Non-pigmented ciliary epithelial cell (primary cell): ENCODE measurements around the gene HDAC4.

Experiments
- DNase-seq: peaks from one replicate; pipeline ENCODE4 v3.0.0-alpha.2; 2010; ENCODE audit warnings: low read depth

Gene HDAC4

DNA sequence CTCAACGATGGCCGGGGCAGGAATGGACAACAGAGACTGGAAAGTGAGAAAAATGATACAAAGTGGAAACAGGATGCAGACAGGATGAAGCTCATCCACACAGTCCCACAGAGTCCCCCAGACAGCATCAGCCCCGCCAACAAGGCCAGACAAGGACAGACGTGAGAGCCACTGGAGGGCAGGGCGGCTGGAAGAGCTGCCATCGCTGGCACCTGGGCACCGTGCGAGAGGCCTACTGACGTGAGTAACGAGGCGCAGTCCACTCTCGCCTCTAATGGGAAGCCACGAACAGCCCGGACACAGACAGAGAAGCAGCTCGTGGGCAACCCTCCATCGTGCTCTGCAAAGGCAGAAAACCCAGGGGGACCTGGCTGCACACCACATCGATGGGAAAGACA, 17.1 kb downstream of the HDAC4 start:
- DNase-seq: no peak

DNA sequence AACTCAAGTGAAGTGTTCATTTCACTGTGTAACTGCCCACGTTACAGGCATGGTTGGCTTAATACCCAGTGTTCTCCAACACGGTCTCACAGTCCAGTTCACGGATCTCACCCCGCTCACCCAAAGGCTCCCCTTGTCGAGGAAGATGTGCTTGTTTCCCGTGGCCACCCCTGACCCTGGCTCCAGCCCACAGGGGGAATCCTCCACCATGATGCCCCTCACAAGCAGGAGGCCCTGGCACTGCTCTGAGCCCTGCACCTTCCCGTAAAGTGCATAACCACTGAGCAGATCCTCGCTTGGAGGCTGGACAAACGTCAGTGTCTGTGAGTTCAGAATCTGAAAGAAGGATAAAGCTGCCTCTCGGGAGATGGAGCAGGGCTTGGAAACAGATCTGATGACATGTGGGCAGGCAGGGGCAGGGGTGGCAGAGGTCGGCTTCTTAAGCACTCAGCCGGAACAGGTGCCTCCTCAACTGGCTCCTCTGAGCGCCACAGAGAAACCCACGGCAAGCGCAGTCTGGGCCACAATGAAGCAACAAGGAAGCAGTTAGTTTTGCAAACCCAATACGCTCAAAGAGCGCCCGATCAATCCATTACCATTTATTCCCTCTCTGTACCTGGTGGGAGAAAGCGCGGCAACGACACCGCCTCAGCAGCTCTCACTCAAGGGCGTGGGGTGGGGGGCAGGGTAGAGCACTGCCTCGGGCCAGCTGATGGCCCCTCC, 17.6 kb downstream of the HDAC4 start:
- DNase-seq: no peak

DNA sequence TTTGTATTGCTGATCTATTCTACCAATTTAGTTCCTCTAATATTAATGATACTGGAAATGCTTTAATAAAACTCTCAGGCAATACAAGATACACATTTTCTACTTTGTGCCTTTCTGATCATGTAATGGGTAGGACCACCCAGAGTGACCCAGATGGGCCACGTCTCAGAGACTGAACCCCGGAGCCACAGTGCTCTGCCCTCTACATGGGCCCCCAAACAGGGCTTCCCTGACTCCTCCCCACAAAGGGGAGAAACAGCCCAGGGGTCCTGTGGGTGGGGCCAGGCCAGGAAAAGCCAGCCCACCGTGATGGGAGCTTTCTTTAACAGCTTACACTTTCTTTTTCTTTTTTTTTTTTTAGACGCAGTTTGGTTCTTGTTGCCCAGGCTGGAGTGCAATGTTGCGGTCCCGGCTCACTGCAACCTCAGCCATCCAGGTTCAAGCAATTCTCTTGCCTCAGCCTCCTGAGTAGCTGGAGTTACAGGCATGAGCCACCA, 18.4 kb downstream of the HDAC4 start:
- no peak for DNase-seq

DNA sequence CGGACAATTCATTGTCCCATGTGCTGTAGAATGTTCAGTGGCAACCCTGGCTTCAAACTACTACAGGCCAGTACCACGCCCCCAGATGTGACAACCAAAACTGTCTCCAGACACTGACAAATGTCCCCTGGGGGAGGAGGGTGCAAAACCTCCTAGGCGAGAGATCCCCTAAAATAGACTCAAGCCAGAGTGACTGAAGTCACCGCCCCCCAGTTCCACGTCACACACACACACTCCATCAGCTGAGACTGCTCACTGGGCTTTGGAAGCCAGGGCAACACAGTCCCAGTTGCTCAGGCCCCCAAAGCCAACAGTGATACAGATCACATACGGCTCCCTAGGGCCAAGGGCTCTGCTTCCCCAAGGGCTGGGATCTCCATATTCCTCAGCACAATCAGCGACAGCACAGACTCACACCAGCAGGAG, 19.1 kb downstream of the HDAC4 start:
- DNase-seq: no peak

DNA sequence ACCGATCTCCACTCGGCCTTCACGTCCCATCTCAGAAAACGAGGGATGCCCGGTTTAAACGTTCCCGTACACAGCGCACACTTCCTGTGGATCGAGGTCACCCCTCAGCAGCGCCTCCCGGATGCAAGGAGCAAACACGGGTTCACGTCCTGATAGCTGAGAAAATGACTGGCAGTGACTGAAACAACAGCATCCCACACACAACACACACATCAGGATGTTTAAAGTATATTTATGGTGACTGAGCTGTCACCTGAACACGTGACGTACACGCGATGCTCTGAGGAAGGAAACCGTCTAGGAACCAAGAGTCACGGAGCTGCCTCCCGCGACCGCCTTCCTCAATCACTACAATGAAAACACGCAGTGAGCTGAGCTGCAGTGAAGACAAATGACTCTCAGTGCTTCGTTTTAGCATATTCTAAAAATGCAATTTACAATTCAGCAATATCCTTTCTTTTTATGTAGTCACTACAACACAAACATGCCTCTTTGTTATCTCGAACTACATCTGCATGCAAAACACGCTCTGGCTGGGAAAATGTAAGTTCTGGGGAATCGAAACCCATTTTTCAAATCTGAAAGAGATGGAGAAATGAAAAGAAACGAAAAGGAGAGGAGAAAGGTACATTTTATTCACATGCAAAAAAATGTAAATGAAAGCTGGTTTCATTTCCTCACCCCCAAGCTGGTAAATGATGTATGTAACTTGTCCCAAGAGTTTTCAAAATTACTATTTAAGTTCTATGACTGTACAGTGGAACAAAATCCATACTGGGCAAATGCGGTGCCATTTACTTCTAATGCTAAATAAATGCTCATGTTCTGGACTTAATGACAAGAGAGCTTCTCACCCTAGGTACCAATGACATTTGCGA, 19.8 kb downstream of the HDAC4 start:
- DNase-seq: no peak

DNA sequence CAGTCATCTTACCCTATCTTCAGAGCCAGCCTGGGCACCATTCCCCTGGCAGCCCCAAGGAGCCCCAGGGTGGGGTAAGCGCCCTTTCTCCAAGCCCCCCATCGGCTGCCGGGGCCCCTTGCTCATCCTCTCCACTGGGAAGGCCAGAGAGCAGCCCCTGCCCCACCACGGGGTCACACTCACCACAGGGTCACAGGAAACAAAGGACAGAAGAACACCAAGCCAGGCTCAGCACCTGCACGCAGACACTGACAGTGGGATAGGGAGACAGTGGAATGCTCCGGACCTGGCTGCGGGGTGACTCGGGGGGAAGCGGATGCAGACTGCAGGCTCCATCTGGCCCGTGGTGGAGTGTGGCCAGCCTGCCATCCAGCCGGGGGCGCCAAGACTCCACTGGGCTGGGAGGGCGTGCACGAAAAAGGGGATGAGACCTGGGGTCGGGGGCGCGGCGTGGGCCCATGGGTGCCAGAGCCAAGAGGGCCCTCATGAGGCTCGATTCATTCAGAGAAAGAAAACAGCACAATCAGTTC, 21.1 kb downstream of the HDAC4 start:
- DNase-seq: no peak

DNA sequence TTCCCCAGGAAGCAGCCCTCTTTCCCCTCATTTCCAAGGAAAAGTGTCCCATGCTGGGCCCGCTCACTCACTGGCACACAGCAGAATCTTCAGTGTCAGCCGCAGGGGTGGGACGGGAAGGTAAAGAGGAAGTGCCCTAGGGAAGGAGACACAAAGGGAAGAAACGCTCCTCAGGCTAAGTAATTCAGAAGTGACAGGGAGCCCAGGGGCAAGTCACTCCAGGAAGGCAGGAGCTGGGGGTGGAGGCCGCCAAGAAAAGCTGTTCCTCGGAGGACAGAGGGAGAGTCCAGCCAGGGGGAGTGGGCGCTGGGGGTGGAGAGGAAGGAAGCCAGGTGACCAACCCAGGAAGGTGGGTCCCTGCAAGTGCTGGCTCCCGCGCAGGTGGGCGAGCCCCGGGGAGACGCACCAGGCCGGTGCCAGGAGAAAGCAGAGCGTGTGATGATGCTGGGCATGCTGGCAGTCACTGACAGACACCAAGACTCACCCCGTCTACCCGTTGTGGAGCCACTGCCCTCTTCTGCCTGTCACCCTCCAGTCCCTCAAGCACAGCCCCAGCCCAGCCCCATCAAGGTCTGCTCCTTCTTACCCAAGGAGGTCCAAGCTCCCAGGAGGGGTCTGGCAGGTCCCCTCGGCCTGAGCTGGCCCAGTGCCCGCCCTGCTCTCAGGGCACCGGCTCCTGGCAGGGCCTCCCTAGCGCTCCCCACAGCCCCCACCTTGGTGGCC, 21.7 kb downstream of the HDAC4 start:
- DNase-seq: no peak

DNA sequence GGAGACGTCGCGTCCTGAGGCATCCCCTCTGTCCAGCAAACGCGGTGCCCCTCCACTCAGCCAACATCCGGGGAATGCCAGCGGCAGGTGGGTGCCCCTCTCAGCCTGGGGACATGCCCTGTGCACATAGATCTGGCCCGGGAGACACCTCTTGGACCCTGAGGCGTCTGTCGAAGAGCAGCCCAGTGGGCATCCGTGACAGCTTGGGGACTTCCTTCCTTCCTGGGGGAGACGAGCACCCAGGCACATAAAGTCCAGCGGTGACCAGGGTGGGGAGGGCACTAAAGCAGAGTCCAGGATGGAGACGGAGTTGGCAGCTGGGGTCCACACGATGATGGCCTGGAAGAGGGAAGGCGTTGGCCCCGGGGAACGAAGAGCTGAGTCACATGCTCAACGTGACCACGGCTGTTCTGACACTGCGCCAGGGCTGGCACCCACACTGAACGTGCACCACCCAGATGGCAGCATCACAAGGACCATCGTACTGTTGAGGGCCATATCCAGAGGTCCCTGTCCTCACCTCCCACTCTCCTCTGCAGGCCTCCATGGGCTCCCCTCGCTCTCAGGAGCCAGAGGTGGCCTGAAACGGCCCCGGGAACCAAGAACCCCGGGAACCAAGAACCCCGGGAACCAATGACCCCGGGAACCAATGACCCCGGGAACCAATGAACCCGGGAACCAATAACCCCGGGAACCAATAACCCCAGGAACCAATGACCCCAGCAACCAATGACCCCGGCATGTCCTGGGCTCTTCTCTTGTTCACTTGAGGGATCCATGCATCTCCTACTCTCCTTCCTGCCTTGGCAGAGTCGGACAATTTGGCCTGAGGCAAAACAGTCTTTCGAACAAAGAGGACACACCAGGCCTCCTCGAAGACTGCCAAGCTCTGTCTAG, 22.6 kb downstream of the HDAC4 start:
- no peak for DNase-seq

DNA sequence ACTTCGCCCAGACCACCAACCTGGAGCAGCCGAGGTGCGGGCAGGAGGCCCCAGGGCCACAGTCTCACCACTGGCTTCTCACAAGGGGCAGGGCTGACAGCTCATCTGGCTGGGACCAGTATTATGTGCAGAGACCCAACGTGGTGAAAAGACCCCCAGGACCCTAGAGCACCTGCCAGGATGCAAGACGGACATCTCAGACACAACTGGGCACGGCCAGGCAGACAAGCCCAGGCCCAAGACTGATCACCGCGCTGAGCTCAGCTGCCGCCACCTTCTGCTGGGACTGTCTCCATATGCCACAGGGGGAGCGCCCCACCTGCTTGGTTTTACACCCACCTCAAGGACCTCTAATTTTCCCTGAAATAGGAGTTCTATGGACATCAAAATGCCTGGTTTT, 23.2 kb downstream of the HDAC4 start:
- no peak for DNase-seq

DNA sequence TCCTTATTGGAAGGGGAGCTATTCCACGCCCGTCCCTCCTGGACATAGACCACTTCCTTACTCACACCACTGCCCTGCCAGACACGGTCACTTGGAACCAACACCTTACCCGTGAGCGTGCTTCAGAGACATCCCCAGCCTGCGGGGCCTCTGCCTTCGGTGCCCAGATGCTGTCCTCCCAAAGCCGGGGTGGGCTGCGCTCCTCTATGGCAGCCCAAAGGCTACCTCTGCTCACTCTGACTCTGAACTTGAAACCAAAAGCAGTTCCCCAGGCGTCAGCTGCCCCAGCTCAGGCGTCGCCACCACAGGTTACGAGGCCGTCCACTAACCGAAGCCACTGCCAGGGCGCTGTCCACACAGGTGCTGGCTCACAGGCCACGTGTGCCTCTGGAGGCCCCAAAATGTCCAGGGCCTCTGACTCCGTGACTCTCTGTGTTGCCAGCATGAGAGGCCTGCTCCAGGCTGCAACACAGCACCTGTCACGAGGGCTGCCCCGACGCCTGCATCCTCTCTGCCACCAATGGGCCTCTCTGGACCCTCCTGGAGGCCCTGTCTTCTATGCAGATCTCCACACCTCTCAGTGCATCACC, 23.8 kb downstream of the HDAC4 start:
- no peak for DNase-seq

DNA sequence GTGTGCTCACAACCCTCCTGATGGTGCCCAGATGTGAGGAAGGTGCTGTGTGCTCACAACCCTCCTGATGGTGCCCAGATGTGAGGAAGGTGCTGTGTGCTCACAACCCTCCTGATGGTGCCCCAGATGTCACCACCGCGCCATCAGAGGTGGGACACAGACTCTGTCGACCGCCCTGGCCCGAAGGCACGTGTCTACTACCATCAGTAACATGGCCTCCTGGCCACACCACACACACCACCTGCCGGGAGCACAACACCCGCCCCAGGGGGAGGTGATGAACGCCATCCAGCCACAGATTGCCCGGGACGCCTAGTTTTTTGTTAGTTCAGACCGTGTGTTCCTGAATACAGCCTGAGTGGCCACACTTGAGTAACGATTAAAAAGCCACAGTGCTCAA, 24.5 kb downstream of the HDAC4 start:
- no peak for DNase-seq

DNA sequence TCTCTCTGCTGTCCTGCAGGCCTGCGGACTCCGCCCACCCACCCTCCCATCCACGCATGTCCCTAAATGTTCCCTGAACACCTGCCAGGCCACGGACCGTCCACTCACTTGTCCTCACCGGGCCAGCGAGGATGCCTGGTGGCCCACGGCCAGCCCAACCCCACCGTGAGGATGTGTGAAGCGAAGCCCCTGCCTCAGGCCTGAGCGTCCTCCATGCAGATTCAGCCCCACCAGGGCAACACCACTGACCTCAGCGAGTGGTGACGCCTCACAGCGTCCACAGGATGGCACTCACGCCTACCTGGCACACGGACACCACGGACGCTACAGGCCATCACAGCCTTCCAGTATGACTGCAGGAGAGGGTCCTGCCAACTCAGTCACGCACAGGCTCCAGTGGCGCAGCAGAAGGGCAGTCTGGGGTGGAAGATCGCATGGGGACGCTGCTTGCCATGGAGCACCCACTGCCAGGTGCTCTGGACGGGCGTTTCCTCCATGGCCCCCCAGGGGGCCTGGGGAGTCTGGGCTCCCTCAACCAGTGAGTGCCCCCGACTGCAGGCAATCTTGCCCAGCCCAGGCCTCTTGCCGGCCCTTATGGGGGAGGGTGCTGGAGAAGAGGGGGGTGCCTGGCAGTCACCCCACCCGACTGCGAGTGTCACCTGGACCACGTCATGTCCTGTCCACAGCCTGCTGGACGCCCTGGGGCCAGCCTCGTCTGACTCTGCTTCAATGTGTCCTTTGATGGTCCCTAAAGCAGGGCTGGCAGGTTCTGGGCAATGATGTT, 25.4 kb downstream of the HDAC4 start:
- DNase-seq: no peak

DNA sequence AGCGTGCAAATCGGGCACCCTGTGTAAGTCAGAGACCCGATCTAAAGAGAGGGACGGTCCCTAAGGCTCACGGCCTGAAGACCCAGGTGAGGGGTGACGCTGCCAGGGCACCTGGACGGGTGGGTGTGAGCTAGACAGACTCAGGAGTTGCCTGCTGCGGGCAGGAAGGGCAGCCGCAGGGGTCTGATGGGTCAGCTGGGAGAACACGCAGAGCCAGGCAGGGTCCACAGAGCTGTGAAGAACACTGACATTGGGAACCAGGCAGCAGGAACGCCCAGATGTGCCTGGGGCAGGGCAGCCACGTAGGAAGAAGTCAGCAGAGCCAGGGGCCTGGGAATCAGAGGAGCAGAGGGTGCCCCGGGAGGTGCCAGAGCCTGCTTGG, 25.9 kb downstream of the HDAC4 start:
- DNase-seq: no peak

DNA sequence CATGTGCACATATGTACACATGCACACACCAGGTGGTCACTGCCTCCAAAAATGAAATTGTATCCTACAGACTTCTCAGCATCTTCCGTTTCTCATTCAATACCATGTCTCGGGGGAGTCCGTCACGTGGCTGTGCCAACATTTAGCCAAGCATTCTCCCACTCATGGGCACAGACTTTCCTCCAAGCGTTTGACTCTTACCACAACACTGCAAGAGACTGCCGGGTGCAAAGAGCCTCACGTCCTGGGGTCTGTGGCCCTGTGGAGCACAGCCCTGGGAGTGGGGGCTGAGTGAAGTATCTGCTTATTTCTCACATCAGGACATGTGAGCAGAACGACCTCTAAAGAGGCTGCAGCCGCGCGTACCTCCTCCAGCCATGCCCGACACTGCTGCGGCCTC, 28.0 kb downstream of the HDAC4 start:
- no peak for DNase-seq

DNA sequence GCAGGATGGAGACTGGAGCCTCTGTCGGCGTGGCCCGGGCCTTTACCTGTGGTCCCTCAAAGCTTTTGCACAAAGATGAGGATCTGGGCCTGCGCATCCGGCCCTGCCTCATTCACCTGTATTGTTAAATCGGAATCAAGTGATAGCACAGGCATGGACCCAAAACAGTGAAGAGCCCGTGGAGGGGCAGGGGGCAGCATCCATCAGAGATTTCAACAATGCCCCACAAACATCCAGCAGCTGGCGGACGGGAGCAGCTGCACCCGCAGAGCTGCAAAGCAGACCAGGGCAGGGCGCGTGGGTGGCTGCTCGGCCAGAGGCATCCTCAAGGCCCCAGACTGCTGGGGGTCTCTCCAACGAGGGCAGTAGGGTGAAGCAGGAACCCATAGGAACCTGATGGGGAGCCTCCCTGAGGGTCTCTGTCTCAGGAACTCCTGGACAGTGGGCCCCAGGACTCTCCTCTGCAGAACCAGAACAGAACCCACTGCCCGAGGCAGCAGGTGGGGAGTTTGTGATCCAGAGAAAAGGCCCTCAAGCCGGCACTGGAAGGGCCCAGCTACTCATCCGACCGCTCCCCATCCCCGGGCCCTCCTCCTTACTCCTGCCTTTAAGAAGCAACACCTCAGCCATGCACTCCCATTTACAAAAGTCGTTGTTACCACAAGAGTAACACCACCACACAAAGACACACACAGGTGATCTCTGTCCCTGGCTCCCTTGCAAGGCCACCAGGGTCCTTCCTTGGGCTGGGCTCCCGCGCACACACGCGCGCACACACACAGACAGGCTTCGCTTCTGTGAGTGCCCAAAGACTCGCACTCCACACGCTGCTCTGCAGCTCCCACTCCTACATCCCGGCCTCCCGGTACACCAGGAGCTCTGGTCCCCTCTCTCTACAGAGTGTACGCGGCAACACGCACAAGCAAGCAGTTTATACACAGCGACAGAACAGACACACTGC, 28.8 kb downstream of the HDAC4 start:
- no peak for DNase-seq

DNA sequence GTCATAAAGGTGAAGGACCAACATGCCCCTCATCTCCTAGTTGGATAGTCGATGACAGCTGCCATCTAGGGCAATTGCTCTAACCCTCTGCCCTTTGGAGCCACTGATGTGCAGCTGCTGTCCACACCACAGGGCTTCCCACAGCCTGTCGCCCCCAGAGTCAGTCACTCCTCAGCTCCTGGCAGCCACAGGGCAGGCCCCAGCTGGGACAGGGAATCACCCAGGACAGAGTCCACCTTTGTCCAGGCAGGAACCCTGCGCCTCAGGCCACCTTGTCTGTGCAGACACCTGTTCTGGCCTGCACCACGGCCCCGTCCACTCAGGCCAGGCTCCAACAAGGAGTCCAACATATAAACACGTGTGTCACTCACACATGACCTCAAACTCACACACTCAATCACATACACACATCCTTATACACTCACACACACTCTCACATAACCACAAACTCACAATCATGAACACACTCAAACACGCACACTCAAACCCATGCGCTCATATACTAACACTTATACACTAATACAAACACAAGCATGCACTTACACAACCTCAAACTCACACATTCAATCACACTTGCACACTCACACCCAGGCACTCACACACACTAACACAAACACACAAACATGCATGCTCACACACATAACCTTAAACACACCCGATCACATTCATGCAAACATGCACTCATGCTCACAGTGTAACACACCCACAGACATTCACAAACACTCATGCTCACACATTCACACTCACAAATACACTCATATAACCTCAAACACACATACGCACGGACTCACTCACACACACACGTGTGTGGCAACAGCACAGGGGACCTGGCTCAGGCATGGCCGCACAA, 29.7 kb downstream of the HDAC4 start:
- no peak for DNase-seq

DNA sequence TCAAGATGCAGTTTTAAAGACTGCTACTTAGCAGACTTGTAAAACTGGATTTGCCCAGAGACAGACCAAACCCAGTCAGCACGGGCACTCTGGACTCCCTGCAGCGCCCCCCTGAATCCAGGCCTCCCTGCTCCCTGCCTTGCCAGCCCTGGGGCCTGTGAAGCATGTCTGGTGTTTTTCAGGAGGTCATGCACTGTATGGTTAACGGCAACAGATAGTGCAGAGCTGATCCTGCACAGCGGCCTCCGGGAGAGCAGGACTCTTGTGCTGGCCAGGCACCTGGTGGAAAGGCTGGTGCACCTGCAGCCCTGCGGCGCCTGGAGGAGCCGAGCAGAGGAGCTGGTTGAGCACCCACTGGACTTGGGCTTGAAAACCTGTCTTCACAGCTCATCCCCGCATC, 30.4 kb downstream of the HDAC4 start:
- no peak for DNase-seq

DNA sequence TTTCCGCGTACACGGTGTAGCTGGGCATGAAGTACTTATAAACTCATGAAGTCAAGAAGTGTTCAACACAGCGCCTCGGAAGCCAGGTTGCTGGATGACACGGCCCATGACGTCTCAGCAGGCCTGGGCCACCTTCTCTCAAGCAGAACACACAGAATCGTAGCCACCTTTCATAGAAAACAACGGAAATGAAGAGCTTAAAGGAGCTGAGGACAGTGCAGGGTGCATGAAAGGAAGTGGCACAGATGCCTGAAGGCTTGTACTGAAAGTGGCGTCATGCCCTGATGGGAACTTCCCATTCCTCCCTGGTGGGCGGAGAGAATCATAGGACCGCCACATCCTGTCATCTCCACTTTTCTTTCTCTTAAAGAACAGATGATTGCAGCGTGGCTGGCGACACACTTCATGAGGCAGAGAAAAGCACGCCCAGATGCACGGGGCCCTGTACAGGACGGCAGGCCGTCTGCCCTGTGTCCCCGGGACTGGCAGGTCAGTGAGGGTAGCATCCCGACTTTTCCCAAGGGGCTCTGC, 31.1 kb downstream of the HDAC4 start:
- no peak for DNase-seq
